ENCODE results near the gene GAS2L1. TPM values are rescaled to one million over a fixed set of nuclear protein-coding genes. Genes with fewer than 3 reads are reported as not detected.
"Not testable (repeated sequence)": the region's sequence is repeated elsewhere in the genome, so short reads cannot be mapped to it uniquely, and the experiment has no call there.

GAS2L1 gene
- polyA plus RNA-seq, 4 donors = 3.9 to 49.0 (median 29.0) TPM

DNA sequence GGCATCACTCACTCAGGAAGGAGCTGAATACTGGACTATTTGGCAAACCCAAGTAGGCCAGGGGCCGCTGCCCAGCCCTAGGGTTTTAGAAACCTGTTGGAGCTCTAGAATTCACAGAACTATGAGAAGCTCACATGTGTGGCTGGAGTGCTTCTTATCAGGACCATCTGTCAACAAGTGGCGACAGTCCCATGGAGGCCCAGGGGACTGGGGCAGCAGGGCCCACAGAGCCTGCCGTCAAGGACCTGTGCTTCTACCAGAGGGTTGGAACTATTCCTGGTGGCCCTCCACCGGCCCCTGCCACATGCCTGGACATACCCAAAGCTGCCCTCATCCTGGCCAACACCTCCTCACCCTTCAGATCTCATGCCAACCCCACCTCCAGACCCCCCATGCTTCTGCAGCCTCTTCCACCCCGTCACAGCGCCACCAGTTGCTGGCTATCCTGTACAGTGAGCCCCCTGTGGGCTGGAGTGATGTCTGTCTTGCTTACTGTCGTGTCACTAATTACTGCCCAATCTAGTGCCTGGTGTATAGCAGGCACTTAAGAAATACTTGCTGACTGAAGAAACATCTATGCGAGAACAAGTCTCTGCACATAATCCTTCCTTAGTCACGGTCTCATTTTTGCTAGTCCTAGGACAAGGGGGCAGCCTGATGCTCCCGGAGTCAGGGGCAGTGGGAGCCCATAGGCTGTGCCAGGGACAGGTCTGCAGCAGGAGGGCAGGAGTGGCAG is 36.3 kb downstream of the GAS2L1 start:
- DNase-seq (no peak), FAIRE-seq (no peak)
- Histone ChIP-seq H3K4me1 (ENCODE audit: control insufficient read depth in 3 of 3, insufficient read depth in 2 of 3, low read depth in 1 of 3, low read length in 2 of 3) (no peaks in the 10 kb centered on the region), H3K27ac (ENCODE audit: low read depth in 1 of 3, low read length in 2 of 3) (no peak overlapping the region), H3K4me3 (ENCODE audit: low read depth in 1 of 3, low read length in 3 of 3) (no peak overlapping the region), H3K27me3 (ENCODE audit: control insufficient read depth in 3 of 3, insufficient read depth in 3 of 3, low read length in 3 of 3) (no peaks in the 10 kb centered on the region), H3K9me3 (ENCODE audit: control insufficient read depth in 2 of 2, insufficient read depth in 1 of 2, low read depth in 1 of 2, low read length in 1 of 2) (no peaks in the 10 kb centered on the region), H3K36me3 (ENCODE audit: control insufficient read depth in 3 of 3, insufficient read depth in 2 of 3, low read depth in 1 of 3, low read length in 3 of 3) (peaks cover 32 to 94% (median 42%) of the 10 kb centered on the region in 3 donors)
- WGBS, 3 donors = 88 to 92% (median 91%) methylated on average over 10 of the region's 10 CpGs

DNA sequence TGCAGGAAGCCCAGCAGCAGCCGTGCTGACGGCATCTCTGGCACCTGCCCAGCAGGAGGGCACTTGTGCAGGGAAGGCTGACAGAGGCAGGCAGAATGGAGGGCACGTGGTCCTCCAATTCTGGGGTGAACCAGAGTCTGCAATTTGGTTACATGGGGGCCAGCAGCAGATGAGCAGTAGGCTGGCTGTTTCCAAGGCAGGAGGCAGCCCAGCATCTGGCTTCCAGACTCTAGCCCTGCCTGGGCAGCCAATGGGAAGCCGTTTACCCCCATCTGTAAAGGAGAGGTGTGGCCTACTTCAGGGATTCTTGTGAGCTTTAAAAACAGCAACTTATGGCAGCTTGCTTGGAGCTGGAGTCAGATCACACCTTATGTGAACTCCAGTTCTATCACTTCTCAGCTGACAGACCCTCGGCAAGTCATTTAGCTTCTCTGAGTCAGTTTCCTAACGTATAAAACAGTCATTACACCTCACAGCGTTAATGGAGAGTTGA is 36.9 kb downstream of the GAS2L1 start:
- Histone ChIP-seq H3K4me3 (ENCODE audit: low read depth in 1 of 3, low read length in 3 of 3) (no peak overlapping the region), H3K36me3 (ENCODE audit: control insufficient read depth in 3 of 3, insufficient read depth in 2 of 3, low read depth in 1 of 3, low read length in 3 of 3) (peaks cover 36 to 88% (median 44%) of the 10 kb centered on the region in 3 donors), H3K27ac (ENCODE audit: low read depth in 1 of 3, low read length in 2 of 3) (no peak overlapping the region), H3K27me3 (ENCODE audit: control insufficient read depth in 3 of 3, insufficient read depth in 3 of 3, low read length in 3 of 3) (no peaks in the 10 kb centered on the region), H3K9me3 (ENCODE audit: control insufficient read depth in 2 of 2, insufficient read depth in 1 of 2, low read depth in 1 of 2, low read length in 1 of 2) (no peaks in the 10 kb centered on the region), H3K4me1 (ENCODE audit: control insufficient read depth in 3 of 3, insufficient read depth in 2 of 3, low read depth in 1 of 3, low read length in 2 of 3) (no peaks in the 10 kb centered on the region)
- 68 to 77% (median 69%) methylated on average over 7 of the region's 7 CpGs for WGBS, 3 donors
- no peak for FAIRE-seq
- DNase-seq = no peak

DNA sequence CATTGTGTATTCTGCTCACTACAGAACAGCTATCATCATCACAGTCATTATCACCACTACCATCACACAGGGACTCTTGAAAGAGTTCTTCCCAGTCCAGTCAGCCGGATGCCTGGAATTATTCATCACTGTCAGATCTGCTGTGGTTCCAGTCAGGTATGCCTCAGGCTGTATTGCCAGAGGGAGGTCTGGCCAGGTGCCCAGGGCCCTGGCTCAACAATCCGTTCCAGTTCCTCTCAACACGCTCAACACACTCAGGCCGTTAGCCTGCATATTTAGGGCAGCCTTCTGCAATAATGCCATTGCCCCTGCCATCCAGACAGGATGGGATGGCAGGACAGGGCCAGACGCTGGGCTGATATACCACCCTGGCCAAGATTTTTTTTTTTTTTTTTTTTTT is 37.7 kb downstream of the GAS2L1 start:
- Histone ChIP-seq H3K4me1 (ENCODE audit: control insufficient read depth in 3 of 3, insufficient read depth in 2 of 3, low read depth in 1 of 3, low read length in 2 of 3) (no peaks in the 10 kb centered on the region), H3K4me3 (ENCODE audit: low read depth in 1 of 3, low read length in 3 of 3) (no peak overlapping the region), H3K27ac (ENCODE audit: low read depth in 1 of 3, low read length in 2 of 3) (no peak overlapping the region), H3K27me3 (ENCODE audit: control insufficient read depth in 3 of 3, insufficient read depth in 3 of 3, low read length in 3 of 3) (no peaks in the 10 kb centered on the region), H3K9me3 (ENCODE audit: control insufficient read depth in 2 of 2, insufficient read depth in 1 of 2, low read depth in 1 of 2, low read length in 1 of 2) (no peaks in the 10 kb centered on the region), H3K36me3 (ENCODE audit: control insufficient read depth in 3 of 3, insufficient read depth in 2 of 3, low read depth in 1 of 3, low read length in 3 of 3) (peaks cover 38 to 85% (median 41%) of the 10 kb centered on the region in 3 donors)
- 65 to 71% (median 65%) methylated on average over 5 of the region's 5 CpGs for WGBS, 3 donors
- FAIRE-seq (no peak), DNase-seq (no peak)

DNA sequence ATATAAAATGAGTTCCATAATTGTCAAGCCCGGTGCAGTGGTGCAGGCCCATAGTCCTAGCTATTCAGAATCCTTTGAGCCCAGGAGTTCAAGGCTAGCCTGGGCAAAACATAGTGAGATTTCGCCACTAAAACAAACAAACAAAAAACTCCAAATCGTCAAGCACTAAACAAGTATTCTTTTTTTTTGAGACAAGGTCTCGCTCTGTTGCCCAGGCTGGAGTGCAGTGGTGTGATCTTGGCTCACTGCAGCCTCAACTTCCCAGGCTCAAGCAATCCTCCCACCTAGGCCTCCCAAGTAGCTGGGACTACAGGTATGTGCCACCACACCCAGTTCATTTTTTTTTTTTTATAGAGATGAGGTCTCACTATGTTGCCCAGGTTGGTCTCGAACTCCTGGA is 38.4 kb downstream of the GAS2L1 start:
- not testable (repeated sequence) for H3K9me3 ChIP-seq (ENCODE audit: control insufficient read depth in 2 of 2, insufficient read depth in 1 of 2, low read depth in 1 of 2, low read length in 1 of 2); H3K27me3 ChIP-seq (ENCODE audit: control insufficient read depth in 3 of 3, insufficient read depth in 3 of 3, low read length in 3 of 3); H3K4me1 ChIP-seq (ENCODE audit: control insufficient read depth in 3 of 3, insufficient read depth in 2 of 3, low read depth in 1 of 3, low read length in 2 of 3); DNase-seq; H3K4me3 ChIP-seq (ENCODE audit: low read depth in 1 of 3, low read length in 3 of 3); FAIRE-seq; H3K27ac ChIP-seq (ENCODE audit: low read depth in 1 of 3, low read length in 2 of 3)
- 85 to 91% (median 86%) methylated on average over 5 of the region's 5 CpGs for WGBS, 3 donors
- peaks cover 41 to 85% (median 43%) of the 10 kb centered on the region in 3 donors for H3K36me3 ChIP-seq (ENCODE audit: control insufficient read depth in 3 of 3, insufficient read depth in 2 of 3, low read depth in 1 of 3, low read length in 3 of 3)

DNA sequence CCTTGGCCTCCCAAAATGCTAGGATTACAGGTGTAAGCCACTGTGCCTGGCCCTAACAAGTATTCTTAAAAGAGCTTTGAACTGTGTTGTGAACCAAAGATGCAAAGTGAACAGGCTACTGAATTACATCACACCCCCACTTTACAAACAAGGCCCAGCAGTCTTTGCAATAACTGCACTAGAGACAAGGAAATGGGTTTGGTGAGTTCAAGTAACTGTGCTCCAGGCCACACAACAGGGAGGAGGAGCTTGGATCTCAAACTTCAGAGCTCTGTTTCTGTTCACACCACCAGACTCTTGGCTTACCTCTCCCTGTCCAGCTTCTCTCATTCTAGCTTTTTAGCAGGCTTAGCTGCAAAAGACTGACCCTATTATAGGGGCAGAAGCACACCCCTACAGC is 39.5 kb downstream of the GAS2L1 start:
- FAIRE-seq = no peak
- Histone ChIP-seq H3K27me3 (ENCODE audit: control insufficient read depth in 3 of 3, insufficient read depth in 3 of 3, low read length in 3 of 3) (no peaks in the 10 kb centered on the region), H3K4me1 (ENCODE audit: control insufficient read depth in 3 of 3, insufficient read depth in 2 of 3, low read depth in 1 of 3, low read length in 2 of 3) (peaks cover 0 to 4% (median 0%) of the 10 kb centered on the region in 3 donors), H3K9me3 (ENCODE audit: control insufficient read depth in 2 of 2, insufficient read depth in 1 of 2, low read depth in 1 of 2, low read length in 1 of 2) (no peaks in the 10 kb centered on the region), H3K27ac (ENCODE audit: low read depth in 1 of 3, low read length in 2 of 3) (no peak overlapping the region), H3K36me3 (ENCODE audit: control insufficient read depth in 3 of 3, insufficient read depth in 2 of 3, low read depth in 1 of 3, low read length in 3 of 3) (peaks cover 44 to 85% (median 44%) of the 10 kb centered on the region in 3 donors), H3K4me3 (ENCODE audit: low read depth in 1 of 3, low read length in 3 of 3) (no peak overlapping the region)
- DNase-seq = no peak

DNA sequence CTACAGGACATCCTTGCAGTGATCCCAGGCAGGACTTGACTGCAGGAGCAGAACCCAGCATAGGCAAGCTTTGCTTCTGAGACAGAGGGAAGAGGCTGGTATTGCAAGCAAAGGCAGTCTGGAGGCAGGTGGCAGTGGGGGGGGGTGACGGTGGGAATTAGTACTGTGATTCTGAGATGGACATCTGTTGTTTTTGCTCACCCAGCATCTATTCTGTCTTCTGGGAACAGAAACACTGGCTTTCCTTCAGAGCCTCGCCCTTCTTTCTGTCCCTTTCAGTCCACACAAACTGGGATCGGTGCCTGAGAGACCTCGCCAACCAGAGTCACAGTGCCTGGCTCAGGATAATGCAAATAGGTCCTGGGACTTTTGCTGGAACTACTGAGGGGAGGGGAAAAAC is 40.2 kb downstream of the GAS2L1 start:
- no peak overlapping the region for H3K4me3 ChIP-seq (ENCODE audit: low read depth in 1 of 3, low read length in 3 of 3)
- no peaks in the 10 kb centered on the region for H3K27me3 ChIP-seq (ENCODE audit: control insufficient read depth in 3 of 3, insufficient read depth in 3 of 3, low read length in 3 of 3)
- no peak for DNase-seq
- peaks cover 0 to 10% (median 0%) of the 10 kb centered on the region in 3 donors for H3K4me1 ChIP-seq (ENCODE audit: control insufficient read depth in 3 of 3, insufficient read depth in 2 of 3, low read depth in 1 of 3, low read length in 2 of 3)
- H3K36me3 ChIP-seq (ENCODE audit: control insufficient read depth in 3 of 3, insufficient read depth in 2 of 3, low read depth in 1 of 3, low read length in 3 of 3) = peaks cover 41 to 85% (median 44%) of the 10 kb centered on the region in 3 donors
- H3K9me3 ChIP-seq (ENCODE audit: control insufficient read depth in 2 of 2, insufficient read depth in 1 of 2, low read depth in 1 of 2, low read length in 1 of 2) = no peaks in the 10 kb centered on the region
- WGBS, 3 donors = 78 to 93% (median 86%) methylated on average over 4 of the region's 4 CpGs
- H3K27ac ChIP-seq (ENCODE audit: low read depth in 1 of 3, low read length in 2 of 3) = no peak overlapping the region
- no peak for FAIRE-seq

DNA sequence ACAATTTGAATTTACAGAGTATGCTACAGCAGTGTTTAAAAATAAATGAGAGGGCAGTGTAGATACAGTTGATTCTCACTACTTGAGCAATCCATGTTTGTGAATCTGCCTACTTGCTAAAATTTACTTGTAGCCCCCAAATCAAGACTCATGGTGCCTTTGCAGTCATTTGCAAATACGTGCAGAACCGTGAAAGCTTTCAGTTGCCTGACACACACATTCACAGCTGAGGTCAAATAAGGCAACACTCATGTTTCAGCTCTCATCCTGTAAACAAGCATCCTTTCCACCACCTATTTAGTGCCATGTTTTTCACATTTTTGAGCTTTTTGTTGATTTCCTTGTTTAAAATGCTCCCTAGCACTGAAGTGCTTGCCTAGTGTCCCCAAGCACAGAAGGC is 41.6 kb downstream of the GAS2L1 start:
- Histone ChIP-seq H3K27ac (ENCODE audit: low read depth in 1 of 3, low read length in 2 of 3) (no peak overlapping the region), H3K4me3 (ENCODE audit: low read depth in 1 of 3, low read length in 3 of 3) (no peak overlapping the region), H3K9me3 (ENCODE audit: control insufficient read depth in 2 of 2, insufficient read depth in 1 of 2, low read depth in 1 of 2, low read length in 1 of 2) (no peaks in the 10 kb centered on the region), H3K27me3 (ENCODE audit: control insufficient read depth in 3 of 3, insufficient read depth in 3 of 3, low read length in 3 of 3) (no peaks in the 10 kb centered on the region), H3K4me1 (ENCODE audit: control insufficient read depth in 3 of 3, insufficient read depth in 2 of 3, low read depth in 1 of 3, low read length in 2 of 3) (peaks cover 0 to 10% (median 0%) of the 10 kb centered on the region in 3 donors), H3K36me3 (ENCODE audit: control insufficient read depth in 3 of 3, insufficient read depth in 2 of 3, low read depth in 1 of 3, low read length in 3 of 3) (peaks cover 32 to 83% (median 41%) of the 10 kb centered on the region in 3 donors)
- no peak for FAIRE-seq
- 79 to 91% (median 82%) methylated on average over 2 of the region's 2 CpGs for WGBS, 3 donors
- no peak for DNase-seq

DNA sequence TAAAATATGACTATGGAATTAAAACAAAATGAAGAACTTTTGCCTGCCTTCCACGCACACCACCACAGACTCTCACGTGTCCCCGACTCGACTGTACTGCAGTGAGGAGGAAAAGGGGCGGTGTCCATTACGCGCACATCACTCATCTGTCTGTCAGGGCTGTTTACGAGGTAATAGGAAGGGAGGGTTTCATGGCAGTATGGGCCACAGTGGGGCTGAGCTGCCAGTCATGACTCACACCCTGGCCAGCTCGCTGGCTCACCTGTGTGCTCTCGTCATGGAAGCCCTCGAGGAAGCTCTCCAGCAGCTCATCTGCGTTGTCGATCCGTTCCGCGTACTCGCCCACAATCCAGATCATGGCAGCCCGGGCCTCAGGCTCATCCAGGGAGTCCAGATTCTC is 42.5 kb downstream of the GAS2L1 start:
- 88 to 93% (median 93%) methylated on average over 18 of the region's 18 CpGs for WGBS, 3 donors
- H3K4me3 ChIP-seq (ENCODE audit: low read depth in 1 of 3, low read length in 3 of 3) = no peak overlapping the region
- no peaks in the 10 kb centered on the region for H3K9me3 ChIP-seq (ENCODE audit: control insufficient read depth in 2 of 2, insufficient read depth in 1 of 2, low read depth in 1 of 2, low read length in 1 of 2)
- H3K27me3 ChIP-seq (ENCODE audit: control insufficient read depth in 3 of 3, insufficient read depth in 3 of 3, low read length in 3 of 3) = no peaks in the 10 kb centered on the region
- peaks cover 0 to 10% (median 0%) of the 10 kb centered on the region in 3 donors for H3K4me1 ChIP-seq (ENCODE audit: control insufficient read depth in 3 of 3, insufficient read depth in 2 of 3, low read depth in 1 of 3, low read length in 2 of 3)
- H3K36me3 ChIP-seq (ENCODE audit: control insufficient read depth in 3 of 3, insufficient read depth in 2 of 3, low read depth in 1 of 3, low read length in 3 of 3) = peaks cover 36 to 83% (median 46%) of the 10 kb centered on the region in 3 donors
- FAIRE-seq (no peak), DNase-seq (no peak)
- H3K27ac ChIP-seq (ENCODE audit: low read depth in 1 of 3, low read length in 2 of 3) = no peak overlapping the region
